NCI-H345 treated with DMSO at 0.1 percent for 48 hours (cell line): ENCODE data around the gene OR8J3.
"Not testable (repeated sequence)": the region's sequence is repeated elsewhere in the genome, so short reads cannot be mapped to it uniquely, and the experiment has no call there.

Experiments
- DNase-seq: peaks from one replicate; lab custom pipeline; 2025; ENCODE audit not compliant: unreplicated experiment; lab: John Stamatoyannopoulos, UW

OR8J3 gene, protein sequence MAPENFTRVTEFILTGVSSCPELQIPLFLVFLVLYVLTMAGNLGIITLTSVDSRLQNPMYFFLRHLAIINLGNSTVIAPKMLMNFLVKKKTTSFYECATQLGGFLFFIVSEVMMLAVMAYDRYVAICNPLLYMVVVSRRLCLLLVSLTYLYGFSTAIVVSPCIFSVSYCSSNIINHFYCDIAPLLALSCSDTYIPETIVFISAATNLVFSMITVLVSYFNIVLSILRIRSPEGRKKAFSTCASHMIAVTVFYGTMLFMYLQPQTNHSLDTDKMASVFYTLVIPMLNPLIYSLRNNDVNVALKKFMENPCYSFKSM

DNA sequence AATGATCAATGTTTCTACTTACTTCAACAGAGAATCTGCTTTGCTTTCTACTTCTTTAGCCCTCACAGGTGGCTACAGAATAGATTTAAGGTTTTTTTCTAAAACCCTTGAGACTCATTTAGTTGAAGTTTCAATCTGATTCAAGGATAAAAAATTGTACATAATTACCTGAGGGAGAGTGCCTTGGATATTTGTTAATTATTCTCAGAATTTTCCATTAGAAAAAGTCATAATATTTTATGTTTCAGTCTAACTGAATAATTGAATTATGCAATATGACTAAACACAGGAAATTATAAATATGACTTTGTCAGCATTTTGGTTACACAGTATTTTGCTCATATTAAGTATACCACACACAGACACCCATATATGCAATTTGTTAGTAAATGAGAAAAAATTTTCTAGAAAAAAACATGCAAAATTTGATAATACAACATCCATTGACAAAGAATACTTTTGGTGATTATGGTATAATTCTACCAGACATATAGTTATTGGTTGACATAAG, at the start of gene OR8J3:
TSS of gene OR8J3 (minus strand) at position 51 of the 511 bp plus-strand sequence. CDS start 2,483 bp downstream, outside the sequence.
- DNase-seq = no peak

DNA sequence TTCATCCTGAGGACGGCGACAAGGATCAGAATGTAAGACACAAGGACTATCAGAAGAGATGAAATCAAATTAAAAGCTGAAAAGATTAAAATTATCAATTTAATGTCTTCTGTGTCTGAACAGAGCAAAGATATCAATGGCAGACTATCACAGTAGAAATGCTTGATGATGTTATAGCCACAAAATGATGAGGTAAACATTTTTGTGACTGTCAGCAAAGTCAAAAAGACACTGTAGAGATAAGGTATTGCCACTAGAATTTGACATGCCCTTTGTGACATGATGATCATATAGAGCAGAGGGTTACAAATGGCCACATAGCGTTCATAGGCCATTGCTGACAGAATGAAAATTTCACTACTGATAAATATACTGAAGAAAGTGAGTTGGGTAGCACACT, 48.6 kb upstream of the OR8J3 start:
- DNase-seq = no peak

DNA sequence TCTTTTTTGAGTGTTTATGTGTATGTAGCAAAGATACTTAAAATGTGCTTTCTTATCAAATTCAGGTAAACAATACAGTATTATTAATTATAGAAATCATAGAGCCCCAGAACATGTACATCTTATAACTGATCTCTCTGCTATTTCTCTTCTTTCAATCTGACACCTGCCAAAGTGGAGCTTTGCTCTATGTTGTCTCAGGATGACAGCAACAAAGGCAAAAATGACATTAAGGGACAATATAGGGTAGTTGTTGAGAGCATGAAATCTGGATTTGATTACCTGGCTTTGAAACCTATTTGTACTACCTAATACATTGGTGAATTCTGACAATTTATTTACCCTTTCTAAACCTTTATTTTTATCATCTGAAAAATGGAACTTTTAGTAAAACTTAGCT, 43.5 kb upstream of the OR8J3 start:
- DNase-seq = no peak

DNA sequence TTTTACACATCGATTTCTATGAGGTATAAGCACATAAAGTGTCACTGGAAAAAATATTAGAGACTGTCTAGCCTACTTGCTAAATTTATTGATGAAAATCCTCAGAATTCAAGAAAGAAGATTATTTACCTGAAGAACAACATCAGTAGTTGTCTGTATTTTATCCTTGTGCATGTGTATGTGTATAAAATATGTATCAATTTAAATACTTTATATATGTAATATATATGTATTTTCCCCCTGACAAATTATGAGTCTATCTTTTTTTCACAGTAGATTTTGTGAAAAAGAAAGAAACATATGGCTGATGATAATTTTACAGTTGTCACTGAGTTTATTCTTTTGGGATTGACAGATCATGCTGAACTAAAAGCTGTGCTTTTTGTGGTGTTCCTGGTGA, 36.3 kb upstream of the OR8J3 start, which contains the start of gene OR5J2:
TSS of gene OR5J2 (plus strand) at position 301 of the 400 bp plus-strand sequence. CDS start at position 301, 0 bp downstream.
- no peak for DNase-seq

DNA sequence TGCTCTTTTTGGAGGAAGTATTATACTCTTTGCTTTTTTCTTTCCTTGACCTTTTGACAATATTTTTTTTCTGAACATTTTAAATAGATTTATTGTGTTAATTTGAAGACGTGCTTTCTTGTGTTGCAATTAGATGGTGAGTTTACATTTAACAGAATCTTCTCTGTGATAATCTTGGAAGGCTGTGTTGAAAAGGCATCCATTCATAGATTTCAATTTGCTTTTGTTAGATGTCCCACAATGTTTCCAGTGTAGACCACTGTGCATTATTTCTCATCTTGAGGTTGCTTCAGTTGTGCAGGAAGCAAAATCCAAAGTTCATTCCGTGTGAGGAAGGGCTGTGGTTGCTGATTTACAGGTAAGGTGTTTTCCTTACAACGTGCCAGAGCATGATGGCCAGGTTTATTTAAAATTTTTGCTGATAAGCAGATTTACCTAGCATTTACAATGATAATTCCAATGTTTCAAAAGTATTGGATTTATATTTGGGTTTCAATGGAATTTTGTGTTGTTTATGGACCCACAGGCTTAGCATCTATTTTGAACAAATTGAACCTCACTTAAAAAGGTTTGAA, 32.3 kb upstream of the OR8J3 start:
- DNase-seq = no peak

DNA sequence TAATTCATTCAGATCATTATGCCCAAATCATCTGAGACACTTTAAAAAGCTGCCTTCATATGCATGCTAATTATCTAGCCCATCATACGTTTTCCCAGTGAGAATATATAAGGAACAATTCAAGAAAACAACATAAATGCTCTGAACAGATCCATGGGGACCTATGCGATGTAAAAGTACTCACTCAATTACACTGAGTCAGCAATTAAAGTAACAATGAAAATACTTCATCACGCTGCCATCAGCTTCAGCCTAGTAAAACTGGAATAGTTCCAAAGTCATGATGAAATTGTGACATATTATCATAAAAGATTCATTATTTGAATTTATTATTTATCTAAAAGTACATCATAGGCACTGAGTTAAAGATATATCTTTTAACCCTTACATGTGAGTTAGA, 23.8 kb upstream of the OR8J3 start:
- DNase-seq = no peak

DNA sequence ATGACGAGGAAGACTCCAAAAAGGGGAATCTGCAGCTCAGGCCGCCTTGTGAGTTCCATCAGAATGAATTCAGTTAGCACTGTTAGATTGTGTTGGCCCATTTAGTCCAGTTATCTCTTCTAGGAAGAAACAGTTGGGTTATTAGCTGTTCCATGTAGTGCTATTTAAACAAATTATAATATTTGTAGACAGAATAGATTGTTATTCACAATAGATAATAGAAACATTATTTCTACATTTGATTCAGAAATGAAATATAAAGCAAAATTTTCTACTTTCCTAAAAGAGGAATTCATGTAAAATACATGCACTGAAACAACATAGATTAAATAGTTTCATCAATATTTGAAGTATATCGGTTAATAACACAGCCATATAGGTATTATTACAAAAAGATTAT, 20.2 kb upstream of the OR8J3 start, which contains the start of gene OR8K5:
TSS of gene OR8K5 (minus strand) at position 101 of the 400 bp plus-strand sequence. CDS start at position 101, 0 bp downstream.
- DNase-seq = no peak

DNA sequence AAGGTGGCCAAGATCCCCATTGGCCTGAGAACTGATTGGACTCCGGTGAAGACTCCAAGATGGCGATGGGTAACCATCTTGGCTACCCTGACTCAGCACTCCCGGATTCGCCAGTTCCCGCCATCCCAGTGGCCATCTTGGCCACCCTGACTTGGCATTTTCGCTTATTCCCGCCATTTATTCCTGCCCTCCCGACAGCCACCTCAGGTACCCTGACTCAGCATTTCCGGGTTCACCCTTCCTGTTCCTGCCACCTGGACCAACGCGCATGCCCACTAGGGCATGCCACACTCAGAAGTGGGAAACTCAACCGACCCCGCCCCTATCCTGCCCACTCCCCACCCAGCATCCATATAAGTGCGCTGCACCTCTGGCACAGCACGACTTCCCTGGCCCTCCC, 12.3 kb upstream of the OR8J3 start:
- no peak for DNase-seq

DNA sequence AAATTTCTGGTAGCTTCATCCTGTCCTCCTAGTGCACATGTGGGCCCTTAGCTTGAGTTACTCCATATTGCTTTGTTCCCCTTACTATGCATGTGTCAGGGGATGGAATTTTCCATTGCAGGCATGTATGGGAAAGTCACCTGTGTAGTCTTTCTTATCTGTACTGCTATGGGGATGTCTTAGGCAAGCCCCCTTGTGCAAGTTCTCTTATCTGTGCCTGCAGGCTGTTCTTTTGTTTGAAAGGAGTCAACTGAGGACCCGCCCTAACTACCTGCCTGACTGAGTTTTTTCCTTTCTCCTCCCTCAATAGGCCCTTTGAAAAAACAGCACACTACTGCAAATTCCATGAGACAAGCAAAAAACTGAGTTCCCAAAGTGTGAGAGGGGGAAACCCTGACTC, 11.4 kb upstream of the OR8J3 start:
- DNase-seq = no peak

DNA sequence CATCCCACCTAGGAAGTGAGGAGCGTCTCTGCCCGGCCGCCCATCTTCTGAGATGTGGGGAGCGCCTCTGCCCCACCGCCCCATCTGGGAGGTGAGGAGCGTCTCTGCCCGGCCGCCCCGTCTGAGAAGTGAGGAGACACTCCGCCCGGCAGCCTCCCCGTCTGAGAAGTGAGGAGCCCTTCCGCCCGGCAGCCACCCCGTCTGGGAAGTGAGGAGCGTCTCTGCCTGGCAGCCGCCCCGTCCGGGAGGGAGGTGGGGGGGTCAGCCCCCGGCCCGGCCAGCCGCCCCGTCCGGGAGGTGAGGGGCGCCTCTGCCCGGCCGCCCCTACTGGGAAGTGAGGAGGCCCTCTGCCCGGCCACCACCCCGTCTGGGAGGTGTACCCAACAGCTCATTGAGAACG, 3.7 kb upstream of the OR8J3 start:
- not testable (repeated sequence) for DNase-seq

DNA sequence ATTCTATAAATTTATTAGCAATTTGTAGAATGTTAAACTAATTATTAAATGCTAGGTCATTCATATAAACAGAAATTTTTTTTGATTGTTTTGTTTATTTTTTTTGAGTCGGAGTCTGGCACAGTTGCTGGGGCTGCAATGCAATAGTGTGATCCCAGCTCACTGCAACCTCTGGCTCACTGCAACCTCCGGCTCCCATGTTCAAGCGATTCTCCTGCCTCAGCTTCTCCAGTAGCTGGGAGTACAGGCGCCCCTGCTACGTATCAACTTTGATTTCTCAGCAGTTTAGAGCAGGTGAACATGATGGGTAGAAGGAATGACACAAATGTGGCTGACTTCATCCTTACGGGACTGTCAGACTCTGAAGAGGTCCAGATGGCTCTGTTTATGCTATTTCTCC, 17.9 kb downstream of the OR8J3 start, which contains the start of gene OR8H3:
TSS of gene OR8H3 (plus strand) at position 301 of the 400 bp plus-strand sequence. CDS start at position 301, 0 bp downstream.
- DNase-seq = no peak

DNA sequence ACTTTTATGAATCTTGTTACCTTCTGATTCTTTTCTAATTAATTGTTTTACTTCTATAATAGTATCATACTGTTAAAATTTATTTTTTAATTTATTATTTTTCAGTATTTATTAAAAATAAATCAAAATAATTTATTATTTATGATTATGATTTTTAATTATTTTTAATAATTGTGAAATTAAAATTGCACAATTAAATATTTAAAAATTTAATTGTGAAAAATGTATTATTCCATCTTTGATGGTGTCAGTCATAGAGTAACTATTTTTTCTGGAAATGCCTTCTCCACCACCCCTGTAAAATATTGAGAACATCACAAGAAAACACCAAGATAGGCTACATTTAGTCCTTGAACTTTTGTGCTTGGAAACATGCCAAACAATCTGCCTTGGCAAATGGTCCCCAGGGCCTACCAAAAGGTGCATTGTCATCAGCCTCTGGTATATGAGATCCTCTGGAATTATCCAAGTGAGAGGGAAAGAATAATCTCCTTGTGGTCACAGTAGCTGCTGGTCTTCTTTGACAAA, 36.7 kb downstream of the OR8J3 start, which contains the start of gene OR8H2:
TSS of gene OR8H2 (plus strand) at position 478 of the 528 bp plus-strand sequence. CDS start 1,356 bp downstream, outside the sequence.
- no peak for DNase-seq

DNA sequence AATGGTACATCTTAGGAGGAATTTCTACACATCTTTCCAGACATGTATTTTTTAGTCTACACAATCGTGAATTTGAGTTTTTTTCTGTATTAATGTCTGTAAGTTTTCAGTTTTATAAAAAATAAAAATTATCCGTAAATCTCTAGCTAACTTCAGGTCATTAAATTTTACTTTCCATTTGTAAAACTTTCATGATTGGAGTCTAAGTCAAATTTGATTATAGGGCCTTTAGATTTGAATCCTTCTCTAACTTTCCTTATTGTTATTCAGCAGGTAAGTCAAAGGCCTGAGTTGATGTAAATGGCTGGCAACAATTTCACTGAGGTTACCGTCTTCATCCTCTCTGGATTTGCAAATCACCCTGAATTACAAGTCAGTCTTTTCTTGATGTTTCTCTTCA, 47.0 kb downstream of the OR8J3 start, which contains the start of gene OR8I2:
TSS of gene OR8I2 (plus strand) at position 301 of the 400 bp plus-strand sequence. CDS start at position 301, 0 bp downstream.
- no peak for DNase-seq

DNA sequence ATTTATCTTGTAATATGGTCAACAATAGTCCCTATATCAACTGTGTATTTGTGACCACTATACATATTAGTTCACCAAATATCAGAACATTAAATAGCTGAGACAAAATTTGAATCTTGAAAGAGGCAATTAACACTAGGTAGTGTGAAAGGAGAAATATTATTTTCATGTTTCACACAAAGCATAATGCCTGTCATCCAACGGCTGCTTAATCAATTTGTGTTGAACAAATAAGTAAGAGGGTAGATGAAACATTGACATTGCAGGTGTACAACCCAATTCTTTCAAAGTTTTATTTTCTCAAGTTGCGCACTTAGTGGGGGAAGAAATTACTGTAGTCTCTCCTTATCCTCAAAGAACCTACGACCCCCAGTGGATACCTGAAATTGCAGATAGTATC, 50.3 kb downstream of the OR8J3 start:
- DNase-seq = no peak
